ENCODE results near the gene UBXN1. TPM values are rescaled to one million over a fixed set of nuclear protein-coding genes. Genes with fewer than 3 reads are reported as not detected.

UBXN1 gene
- total and polyA plus RNA-seq, 10 of the 15 experiments (the other 5 are each of a cell fraction or from before 2014, with no cell fraction given) = 7.0 to 173 (median 106) TPM

GRCh38 chr11:62728171-62728988, 49.5 kb upstream of the UBXN1 start, which contains the start of gene TTC9C (continued):
- TF ChIP-seq TAF1 (IDR thresholded peaks at IDR 0.05; ENCODE audit: borderline replicate concordance, low read depth, low read length) (peak; percentile 77; the same call in 1 of the 2 replicates), ATF7 (IDR thresholded peaks at IDR 0.05; ENCODE audit: low read depth) (0 out of 2 replicates have a peak, but pooled peaks have one; percentile 10), NR2C2 (IDR thresholded peaks at IDR 0.05; ENCODE audit: borderline replicate concordance, control insufficient read depth, insufficient read length, low read depth) (peak; percentile 79), CREB1 (IDR thresholded peaks at IDR 0.05; ENCODE audit: low read depth) (0 out of 2 replicates have a peak, but pooled peaks have one; percentile 8), NFIC (IDR thresholded peaks at IDR 0.05; ENCODE audit: low read depth, low read length) (peak; percentile 40; the same call in 1 of the 2 replicates), MEF2B (IDR thresholded peaks at IDR 0.05; ENCODE audit: partially characterized antibody, poor library complexity, severe bottlenecking) (peak; percentile 84), REST (IDR thresholded peaks at IDR 0.05; ENCODE audit: low read depth, low read length) (peak; percentile 35; the same call in 1 of the 2 replicates), POLR2A (IDR thresholded peaks at IDR 0.05; ENCODE audit: low read depth, low read length) (peak; percentile 74)
